Esophagus muscularis mucosa (tissue), 3 donors: ENCODE data around the gene RFX7.

Experiments used
- CTCF ChIP-seq, 3 experiments: fragments of 200-600 bp in 2 of 3; fragments of 450-650 bp in 1 of 3; sonication (generic) in 2 of 3; IDR thresholded peaks; one replicate each; pipeline ENCODE4 v1.5.1; 2017 to 2019; ENCODE audit warnings: antibody characterized with exemption in 3 of 3, mild to moderate bottlenecking in 2 of 3, moderate library complexity in 1 of 3
- EP300 ChIP-seq: sonication (generic); formaldehyde crosslinking; IDR thresholded peaks from one replicate; pipeline ENCODE4 v1.6.1; 2017; ENCODE audit warnings: antibody characterized with exemption

GRCh38 chr15:56227780-56228179, 15.9 kb downstream of the RFX7 start:
- TF ChIP-seq CTCF (IDR thresholded peaks at IDR 0.05) (no peak), EP300 (no peak)
